ENCODE data around the gene NPB. TPM values are rescaled to one million over a fixed set of nuclear protein-coding genes. Genes with fewer than 3 reads are reported as not detected.

The NPB gene
- total RNA-seq, 1 donor from 2014 or later: 4.7 TPM

- TF ChIP-seq POLR2AphosphoS5 (IDR thresholded peaks at IDR 0.05; ENCODE audit: insufficient read depth in 1 of 2, low read depth in 1 of 2): peak; percentile 53 to 89
- TF ChIP-seq CTCF (IDR thresholded peaks at IDR 0.05): peak in 2 of 3 experiments; percentile 32 to 66
- TF ChIP-seq POLR2A (IDR thresholded peaks at IDR 0.05): peak in 1 of 2 donors; percentile 98
- H3K27ac ChIP-seq: peak overlapping the region; percentile 82
- peaks cover 55% of the 10 kb centered on the region for H3K4me1 ChIP-seq
- DNase-seq (ENCODE audit: extremely low spot score in 2 of 2): peak in 1 of 2 donors; percentile 90
- H3K9me3 ChIP-seq: no peaks in the 10 kb centered on the region
- peaks cover 0 to 9% of the 10 kb centered on the region in 2 donors for H3K36me3 ChIP-seq
- intact Hi-C loops (cut with DNase I): no loop called here
- H3K27me3 ChIP-seq: no peaks in the 10 kb centered on the region
- peak overlapping the region; percentile 60 to 67 for H3K4me3 ChIP-seq
These were observed 30.4 kb upstream of the NPB start for GRCh38 chr17:81871387-81872230.

GRCh38 chr17:81877569-81877968 lies 24.5 kb upstream of the NPB start:
- peaks cover 7% of the 10 kb centered on the region for H3K4me1 ChIP-seq
- H3K27ac ChIP-seq: no peak overlapping the region
- no peak for DNase-seq (ENCODE audit: extremely low spot score in 2 of 2)
- no peak overlapping the region for H3K4me3 ChIP-seq
- H3K36me3 ChIP-seq: no peaks in the 10 kb centered on the region
- no peaks in the 10 kb centered on the region for H3K27me3 ChIP-seq
- H3K9me3 ChIP-seq: no peaks in the 10 kb centered on the region
- TF ChIP-seq POLR2AphosphoS5 (IDR thresholded peaks at IDR 0.05; ENCODE audit: insufficient read depth in 1 of 2, low read depth in 1 of 2) (no peak), CTCF (IDR thresholded peaks at IDR 0.05) (no peak), POLR2A (IDR thresholded peaks at IDR 0.05) (no peak)
- intact Hi-C loops (cut with DNase I): no loop called here

GRCh38 chr17:81878294-81878693 lies 23.7 kb upstream of the NPB start:
- no peaks in the 10 kb centered on the region for H3K27me3 ChIP-seq
- no peak for TF ChIP-seq CTCF (IDR thresholded peaks at IDR 0.05)
- DNase-seq (ENCODE audit: extremely low spot score in 2 of 2): no peak
- H3K9me3 ChIP-seq: no peaks in the 10 kb centered on the region
- no peak overlapping the region for H3K27ac ChIP-seq
- intact Hi-C loops (cut with DNase I): no loop called here
- H3K4me1 ChIP-seq: peaks cover under 1% of the 10 kb centered on the region
- H3K36me3 ChIP-seq: no peaks in the 10 kb centered on the region
- H3K4me3 ChIP-seq: no peak overlapping the region

GRCh38 chr17:81879121-81879520 lies 22.9 kb upstream of the NPB start:
- H3K36me3 ChIP-seq: no peaks in the 10 kb centered on the region
- no peaks in the 10 kb centered on the region for H3K9me3 ChIP-seq
- TF ChIP-seq POLR2A (IDR thresholded peaks at IDR 0.05) (no peak), CTCF (IDR thresholded peaks at IDR 0.05) (no peak), POLR2AphosphoS5 (IDR thresholded peaks at IDR 0.05; ENCODE audit: insufficient read depth in 1 of 2, low read depth in 1 of 2) (no peak)
- H3K4me1 ChIP-seq: no peaks in the 10 kb centered on the region
- no peak overlapping the region for H3K27ac ChIP-seq
- DNase-seq (ENCODE audit: extremely low spot score in 2 of 2): no peak
- no peak overlapping the region for H3K4me3 ChIP-seq
- intact Hi-C loops (cut with DNase I): no loop called here
- no peaks in the 10 kb centered on the region for H3K27me3 ChIP-seq

GRCh38 chr17:81884520-81884919 lies 17.5 kb upstream of the NPB start:
- no peak overlapping the region for H3K27ac ChIP-seq
- no peak for TF ChIP-seq POLR2A (IDR thresholded peaks at IDR 0.05)
- no peak for TF ChIP-seq CTCF (IDR thresholded peaks at IDR 0.05)
- no peak for TF ChIP-seq POLR2AphosphoS5 (IDR thresholded peaks at IDR 0.05; ENCODE audit: insufficient read depth in 1 of 2, low read depth in 1 of 2)
- H3K36me3 ChIP-seq: peaks cover 0 to 44% of the 10 kb centered on the region in 2 donors
- H3K4me3 ChIP-seq: no peak overlapping the region
- intact Hi-C loops (cut with DNase I): no loop called here
- no peaks in the 10 kb centered on the region for H3K27me3 ChIP-seq
- no peaks in the 10 kb centered on the region for H3K9me3 ChIP-seq
- peaks cover 3% of the 10 kb centered on the region for H3K4me1 ChIP-seq
- DNase-seq (ENCODE audit: extremely low spot score in 2 of 2): no peak

All from vagina (tissue), 2 donors.